Measurements from ENCODE around the gene AGAP1.

The AGAP1 gene

GRCh38 chr2:236082061-236082460 is 588.2 kb downstream of the AGAP1 start:
- no peak for DNase-seq (ENCODE audit: low spot score)

GRCh38 chr2:236083934-236084333 is 590.1 kb downstream of the AGAP1 start:
- DNase-seq (ENCODE audit: low spot score): no peak
- Histone ChIP-seq H3K4me3 (no peak overlapping the region), H3K27ac (no peak overlapping the region)
- TF ChIP-seq CTCF (IDR thresholded peaks at IDR 0.05): no peak

More at GRCh38 chr2:236082061-236082460, 588.2 kb downstream of the AGAP1 start:
- TF ChIP-seq CTCF (IDR thresholded peaks at IDR 0.05): no peak
- H3K4me3 ChIP-seq: no peak overlapping the region
- no peak overlapping the region for H3K27ac ChIP-seq

GRCh38 chr2:236085211-236085610 is 591.4 kb downstream of the AGAP1 start:
- Histone ChIP-seq H3K27ac (no peak overlapping the region), H3K4me3 (no peak overlapping the region)
- no peak for TF ChIP-seq CTCF (IDR thresholded peaks at IDR 0.05)
- DNase-seq (ENCODE audit: low spot score): no peak

- H3K27ac ChIP-seq: no peak overlapping the region
- DNase-seq (ENCODE audit: low spot score): no peak
These were observed 591.8 kb downstream of the AGAP1 start for GRCh38 chr2:236085647-236086046.

GRCh38 chr2:236086403-236086970 is 592.6 kb downstream of the AGAP1 start:
- no peak overlapping the region for H3K4me3 ChIP-seq
- TF ChIP-seq CTCF (IDR thresholded peaks at IDR 0.05): no peak
- H3K27ac ChIP-seq: no peak overlapping the region
- DNase-seq (ENCODE audit: low spot score): no peak

More at GRCh38 chr2:236085647-236086046, 591.8 kb downstream of the AGAP1 start:
- TF ChIP-seq CTCF (IDR thresholded peaks at IDR 0.05): no peak
- H3K4me3 ChIP-seq: no peak overlapping the region

GRCh38 chr2:236086971-236087465 is 593.2 kb downstream of the AGAP1 start:
- no peak for DNase-seq (ENCODE audit: low spot score)
- no peak overlapping the region for H3K4me3 ChIP-seq
- H3K27ac ChIP-seq: no peak overlapping the region
- no peak for TF ChIP-seq CTCF (IDR thresholded peaks at IDR 0.05)

GRCh38 chr2:236088368-236089057 is 594.7 kb downstream of the AGAP1 start:
- no peak overlapping the region for H3K4me3 ChIP-seq
- no peak overlapping the region for H3K27ac ChIP-seq
- TF ChIP-seq CTCF (IDR thresholded peaks at IDR 0.05): no peak
- DNase-seq (ENCODE audit: low spot score): no peak
